K562 (cell line): ENCODE results near the gene HOXB3. TPM values are rescaled to one million over a fixed set of nuclear protein-coding genes. Genes with fewer than 3 reads are reported as not detected.

Source experiments
- BHLHE40 ChIP-seq: IDR thresholded peaks from 2 replicates; pipeline ENCODE4 v1.6.1; 2011; ENCODE audit warnings: low read length, improper control_type of control experiment
- CTCFL ChIP-seq: IDR thresholded peaks from 2 replicates; pipeline ENCODE4 v1.6.1; 2011; ENCODE audit warnings: borderline replicate concordance, low read depth, mild to moderate bottlenecking, moderate library complexity, low read length; ENCODE audit not compliant: insufficient read depth, poor library complexity, severe bottlenecking
- DIDO1 ChIP-seq: fragments of 450-650 bp; IDR thresholded peaks from 2 replicates; pipeline ENCODE4 v1.6.1; 2016; ENCODE audit warnings: low read depth, missing biosample characterization, missing genetic modification characterization
- ETS2 ChIP-seq: IDR thresholded peaks from 2 replicates; pipeline ENCODE4 v1.6.1; 2016; ENCODE audit warnings: borderline replicate concordance, missing genetic modification characterization, mild to moderate bottlenecking, moderate library complexity, missing compliant biosample characterization; ENCODE audit not compliant: poor library complexity, severe bottlenecking
- HNRNPUL1 ChIP-seq: fragments of 200-400 bp; formaldehyde crosslinking; IDR thresholded peaks from 2 replicates; pipeline ENCODE4 v1.6.1; 2017; ENCODE audit warnings: low read length
- IRF1 ChIP-seq: sonication (generic); formaldehyde crosslinking; IDR thresholded peaks from 2 replicates; pipeline ENCODE4 v1.8.0; 2022; ENCODE audit warnings: missing genetic modification reagents, mild to moderate bottlenecking, borderline replicate concordance
- KAT2B ChIP-seq: IDR thresholded peaks from one replicate; pipeline ENCODE4 v1.6.1; 2012; ENCODE audit warnings: low read depth, mild to moderate bottlenecking, control low read depth, inconsistent platforms, low read length, moderate library complexity
- MEF2A ChIP-seq: IDR thresholded peaks from 2 replicates; pipeline ENCODE4 v1.6.1; 2011; ENCODE audit warnings: low read depth, mild to moderate bottlenecking, low read length, moderate library complexity; ENCODE audit not compliant: control insufficient read depth
- MYNN ChIP-seq, 2 experiments: sonication (generic); formaldehyde crosslinking in 1 of 2; IDR thresholded peaks; 2 replicates each; pipeline versions ENCODE4 v1.5.0 to v1.6.1; 2016 to 2020; ENCODE audit warnings: antibody characterized with exemption in 1 of 2, missing genetic modification reagents in 1 of 2
- NFE2 ChIP-seq: IDR thresholded peaks from 2 replicates; pipeline ENCODE4 v1.6.1; 2014; ENCODE audit warnings: antibody characterized with exemption, low read depth
- SIN3B ChIP-seq: fragments of 450-650 bp; IDR thresholded peaks from 2 replicates; pipeline ENCODE4 v1.6.1; 2017; ENCODE audit warnings: low read depth, mild to moderate bottlenecking, moderate library complexity
- STAG1 ChIP-seq: sonication (generic); formaldehyde crosslinking; IDR thresholded peaks from 2 replicates; pipeline ENCODE4 v1.5.0; 2020; ENCODE audit warnings: missing genetic modification reagents, borderline replicate concordance
- ZBTB7A ChIP-seq: IDR thresholded peaks from 2 replicates; pipeline ENCODE4 v1.6.1; 2011; ENCODE audit warnings: low read depth, mild to moderate bottlenecking, low read length, moderate library complexity, borderline replicate concordance; ENCODE audit not compliant: control insufficient read depth
- ZC3H8 ChIP-seq: fragments of 450-650 bp; IDR thresholded peaks from 2 replicates; pipeline ENCODE4 v1.6.1; 2017
- ZNF324 ChIP-seq: fragments of 250-450 bp; sonication (Bioruptor Pico); IDR thresholded peaks from 2 replicates; pipeline ENCODE4 v1.4.0; 2020; ENCODE audit warnings: mild to moderate bottlenecking
- ZNF766 ChIP-seq: fragments of 200-800 bp; sonication (Bioruptor generic); conservative IDR thresholded peaks from 2 replicates; pipeline ENCODE4 v1.6.1; 2016; ENCODE audit warnings: missing genetic modification characterization, missing compliant biosample characterization
- polyA plus RNA-seq, 8 experiments: library from polyadenylated mRNA; depleted of rRNA in 4 of 8; stranded (reverse) in 5 of 8; unstranded in 3 of 8; fragments of >200 nt; fragmentation: Nextera tagmentation in 2 of 8; fragmentation: Illumina TruSeq in 1 of 8; extraction: Ambion mirVana in 2 of 8; extraction: Trizol in 1 of 8; gene quantifications; 2 replicates each; pipeline versions ENCODE4 v1.2.1 to v1.2.3, GENCODE V29; 2011 to 2014; ENCODE audit warnings: inconsistent platforms in 1 of 8, missing spikeins in 1 of 8
- total RNA-seq, 7 experiments: library from RNA; depleted of rRNA in 6 of 7; stranded (reverse); fragments of >200 nt in 6 of 7; fragmentation: Illumina TruSeq in 2 of 7; extraction: Trizol in 2 of 7; gene quantifications; 2 replicates each; pipeline versions ENCODE4 v1.2.1 to v1.2.3, GENCODE V29; 2011 to 2021; ENCODE audit warnings: low replicate concordance in 1 of 7
- TF ChIP-seq, protein P1 (sequence below): fragments of 200-800 bp; sonication (Bioruptor generic); IDR thresholded peaks from 2 replicates; pipeline ENCODE4 v1.6.1; 2016; ENCODE audit warnings: missing genetic modification characterization, missing compliant biosample characterization

Gene HOXB3
- total and polyA plus RNA-seq, 9 of the 15 experiments (the other 6 are each of a cell fraction or from before 2014, with no cell fraction given): 2.4 to 41.3 (median 20.2) TPM

GRCh38 chr17:48605409-48605919 is 15.4 kb upstream of the HOXB3 start (continued):
- TF ChIP-seq IRF1 (CRISPR knock-in tag): no peak
- no peak for TF ChIP-seq DIDO1
- TF ChIP-seq ETS2 (tag): no peak
- TF ChIP-seq HNRNPUL1: no peak
- no peak for TF ChIP-seq ZBTB7A
- no peak for TF ChIP-seq MEF2A
- no peak for TF ChIP-seq STAG1 (CRISPR knock-in tag)
- TF ChIP-seq, protein P1, sequence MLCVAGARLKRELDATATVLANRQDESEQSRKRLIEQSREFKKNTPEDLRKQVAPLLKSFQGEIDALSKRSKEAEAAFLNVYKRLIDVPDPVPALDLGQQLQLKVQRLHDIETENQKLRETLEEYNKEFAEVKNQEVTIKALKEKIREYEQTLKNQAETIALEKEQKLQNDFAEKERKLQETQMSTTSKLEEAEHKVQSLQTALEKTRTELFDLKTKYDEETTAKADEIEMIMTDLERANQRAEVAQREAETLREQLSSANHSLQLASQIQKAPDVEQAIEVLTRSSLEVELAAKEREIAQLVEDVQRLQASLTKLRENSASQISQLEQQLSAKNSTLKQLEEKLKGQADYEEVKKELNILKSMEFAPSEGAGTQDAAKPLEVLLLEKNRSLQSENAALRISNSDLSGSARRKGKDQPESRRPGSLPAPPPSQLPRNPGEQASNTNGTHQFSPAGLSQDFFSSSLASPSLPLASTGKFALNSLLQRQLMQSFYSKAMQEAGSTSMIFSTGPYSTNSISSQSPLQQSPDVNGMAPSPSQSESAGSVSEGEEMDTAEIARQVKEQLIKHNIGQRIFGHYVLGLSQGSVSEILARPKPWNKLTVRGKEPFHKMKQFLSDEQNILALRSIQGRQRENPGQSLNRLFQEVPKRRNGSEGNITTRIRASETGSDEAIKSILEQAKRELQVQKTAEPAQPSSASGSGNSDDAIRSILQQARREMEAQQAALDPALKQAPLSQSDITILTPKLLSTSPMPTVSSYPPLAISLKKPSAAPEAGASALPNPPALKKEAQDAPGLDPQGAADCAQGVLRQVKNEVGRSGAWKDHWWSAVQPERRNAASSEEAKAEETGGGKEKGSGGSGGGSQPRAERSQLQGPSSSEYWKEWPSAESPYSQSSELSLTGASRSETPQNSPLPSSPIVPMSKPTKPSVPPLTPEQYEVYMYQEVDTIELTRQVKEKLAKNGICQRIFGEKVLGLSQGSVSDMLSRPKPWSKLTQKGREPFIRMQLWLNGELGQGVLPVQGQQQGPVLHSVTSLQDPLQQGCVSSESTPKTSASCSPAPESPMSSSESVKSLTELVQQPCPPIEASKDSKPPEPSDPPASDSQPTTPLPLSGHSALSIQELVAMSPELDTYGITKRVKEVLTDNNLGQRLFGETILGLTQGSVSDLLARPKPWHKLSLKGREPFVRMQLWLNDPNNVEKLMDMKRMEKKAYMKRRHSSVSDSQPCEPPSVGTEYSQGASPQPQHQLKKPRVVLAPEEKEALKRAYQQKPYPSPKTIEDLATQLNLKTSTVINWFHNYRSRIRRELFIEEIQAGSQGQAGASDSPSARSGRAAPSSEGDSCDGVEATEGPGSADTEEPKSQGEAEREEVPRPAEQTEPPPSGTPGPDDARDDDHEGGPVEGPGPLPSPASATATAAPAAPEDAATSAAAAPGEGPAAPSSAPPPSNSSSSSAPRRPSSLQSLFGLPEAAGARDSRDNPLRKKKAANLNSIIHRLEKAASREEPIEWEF: no peak
- TF ChIP-seq NFE2: no peak
- TF ChIP-seq ZNF766 (CRISPR knock-in tag): no peak
- TF ChIP-seq SIN3B: no peak
- TF ChIP-seq CTCFL: no peak
- TF ChIP-seq ZC3H8: no peak
- TF ChIP-seq KAT2B: no peak
- TF ChIP-seq BHLHE40: no peak
- no peak for TF ChIP-seq ZNF324
- TF ChIP-seq MYNN (IDR thresholded peaks at IDR 0.05): no peak
- TF ChIP-seq MYNN (CRISPR knock-in tag; IDR thresholded peaks at IDR 0.05): no peak
